SK-N-SH treated with all-trans-retinoic acid at 6 μM for 48 hours (cell line): ENCODE results near the gene AGTRAP.

ENCODE experiments used
- ATAC-seq: fragments of 200-7000 bp; cut with Tn5 transposase; 3 replicates; pipeline ENCODE4 v1.9.1; 2020; ENCODE audit warnings: mild to moderate bottlenecking, moderate library complexity
- ARNTL ChIP-seq: fragments of 450-650 bp; formaldehyde crosslinking; IDR thresholded peaks from 2 replicates; pipeline ENCODE4 v1.5.0; 2020; ENCODE audit warnings: low read depth, mild to moderate bottlenecking, moderate library complexity, borderline replicate concordance
- BACH2 ChIP-seq: fragments of 250-450 bp; sonication (Bioruptor Pico); IDR thresholded peaks from 2 replicates; pipeline ENCODE4 v1.9.0; 2021; ENCODE audit warnings: mild to moderate bottlenecking, borderline replicate concordance
- CSDC2 ChIP-seq: fragments of 250-450 bp; sonication (Bioruptor Pico); IDR thresholded peaks from 2 replicates; pipeline ENCODE4 v1.5.0; 2020; ENCODE audit warnings: mild to moderate bottlenecking, moderate library complexity
- ESRRG ChIP-seq: fragments of 250-450 bp; sonication (Bioruptor Pico); IDR thresholded peaks from 2 replicates; pipeline ENCODE4 v1.6.1; 2021; ENCODE audit warnings: mild to moderate bottlenecking
- GLIS3 ChIP-seq: fragments of 250-450 bp; sonication (Bioruptor Pico); IDR thresholded peaks from 2 replicates; pipeline ENCODE4 v1.5.0; 2020; ENCODE audit warnings: mild to moderate bottlenecking, moderate library complexity
- ISL1 ChIP-seq: fragments of 250-450 bp; sonication (Bioruptor Pico); IDR thresholded peaks from 2 replicates; pipeline ENCODE4 v2.1.2; 2022; ENCODE audit warnings: mild to moderate bottlenecking, moderate library complexity
- OSR1 ChIP-seq: fragments of 250-450 bp; sonication (Bioruptor Pico); IDR thresholded peaks from 2 replicates; pipeline ENCODE4 v1.8.0; 2022; ENCODE audit warnings: moderate library complexity, mild to moderate bottlenecking, inconsistent platforms
- PPARA ChIP-seq: fragments of 250-450 bp; sonication (Bioruptor Pico); IDR thresholded peaks from 2 replicates; pipeline ENCODE4 v1.5.0; 2020; ENCODE audit warnings: mild to moderate bottlenecking, borderline replicate concordance
- RARB ChIP-seq: fragments of 250-450 bp; sonication (Bioruptor Pico); IDR thresholded peaks from 2 replicates; pipeline ENCODE4 v1.8.0; 2021; ENCODE audit warnings: mild to moderate bottlenecking, moderate library complexity
- SNAI2 ChIP-seq: fragments of 250-450 bp; sonication (Bioruptor Pico); IDR thresholded peaks from 2 replicates; pipeline ENCODE4 v1.5.0; 2020; ENCODE audit warnings: mild to moderate bottlenecking, moderate library complexity
- TCF4 ChIP-seq: fragments of 250-450 bp; sonication (Bioruptor Pico); IDR thresholded peaks from 2 replicates; pipeline ENCODE4 v1.8.0; 2021; ENCODE audit warnings: mild to moderate bottlenecking, moderate library complexity, borderline replicate concordance
- TOX ChIP-seq: fragments of 250-450 bp; sonication (Bioruptor Pico); IDR thresholded peaks from 2 replicates; pipeline ENCODE4 v1.8.0; 2021; ENCODE audit warnings: mild to moderate bottlenecking, moderate library complexity, borderline replicate concordance
- ZC3H10 ChIP-seq: fragments of 250-450 bp; sonication (Bioruptor Pico); IDR thresholded peaks from 2 replicates; pipeline ENCODE4 v1.5.1; 2021; ENCODE audit warnings: mild to moderate bottlenecking, moderate library complexity
- ZFP3 ChIP-seq: fragments of 250-450 bp; sonication (Bioruptor Pico); IDR thresholded peaks from 2 replicates; pipeline ENCODE4 v1.5.0; 2020; ENCODE audit warnings: mild to moderate bottlenecking, moderate library complexity
- ZFP30 ChIP-seq: fragments of 450-650 bp; formaldehyde crosslinking; IDR thresholded peaks from 2 replicates; pipeline ENCODE4 v1.5.0; 2022; ENCODE audit warnings: mild to moderate bottlenecking, moderate library complexity
- ZNF70 ChIP-seq: fragments of 450-650 bp; formaldehyde crosslinking; IDR thresholded peaks from 2 replicates; pipeline ENCODE4 v1.5.0; 2020; ENCODE audit warnings: mild to moderate bottlenecking, moderate library complexity
- ZNF8 ChIP-seq: fragments of 450-650 bp; formaldehyde crosslinking; IDR thresholded peaks from 2 replicates; pipeline ENCODE4 v1.5.0; 2020; ENCODE audit warnings: mild to moderate bottlenecking, moderate library complexity
- TF ChIP-seq, protein P1 (sequence below): fragments of 250-450 bp; sonication (Bioruptor Pico); IDR thresholded peaks from 2 replicates; pipeline ENCODE4 v1.5.0; 2020; ENCODE audit warnings: mild to moderate bottlenecking, moderate library complexity
- TF ChIP-seq, protein P2 (sequence below): fragments of 250-450 bp; sonication (Bioruptor Pico); IDR thresholded peaks from 2 replicates; pipeline ENCODE4 v1.5.1; 2021; ENCODE audit warnings: mild to moderate bottlenecking, moderate library complexity
- TF ChIP-seq, protein P3 (sequence below): fragments of 250-450 bp; sonication (Bioruptor Pico); IDR thresholded peaks from 2 replicates; pipeline ENCODE4 v1.8.0; 2020; ENCODE audit warnings: mild to moderate bottlenecking, moderate library complexity, borderline replicate concordance
- TF ChIP-seq, protein P4 (sequence below): fragments of 250-450 bp; sonication (Bioruptor Pico); IDR thresholded peaks from 2 replicates; pipeline ENCODE4 v1.8.0; 2021; ENCODE audit warnings: low read depth, mild to moderate bottlenecking, moderate library complexity, borderline replicate concordance

The AGTRAP gene

DNA sequence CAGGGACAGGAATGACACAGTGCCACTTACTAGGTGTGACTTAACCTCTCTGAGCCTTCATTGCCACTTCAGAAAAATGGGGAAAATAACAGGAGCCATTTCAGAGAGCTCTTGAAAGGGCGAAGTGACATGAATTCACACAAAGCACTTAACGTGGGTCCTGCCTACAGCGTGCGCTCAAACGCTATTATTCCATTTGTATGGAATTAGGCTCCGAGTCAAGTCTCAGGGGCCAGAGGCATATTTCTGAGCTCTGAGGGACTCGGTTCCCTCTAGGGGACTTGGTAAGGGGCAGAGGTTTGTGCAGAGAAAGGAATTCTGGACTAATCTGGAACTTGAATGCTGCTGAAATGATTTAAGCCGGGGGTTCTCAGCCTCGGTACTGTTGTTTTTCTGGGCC, 30.3 kb upstream of the AGTRAP start:
- no peak for ATAC-seq
- no peak for TF ChIP-seq ZNF70

DNA sequence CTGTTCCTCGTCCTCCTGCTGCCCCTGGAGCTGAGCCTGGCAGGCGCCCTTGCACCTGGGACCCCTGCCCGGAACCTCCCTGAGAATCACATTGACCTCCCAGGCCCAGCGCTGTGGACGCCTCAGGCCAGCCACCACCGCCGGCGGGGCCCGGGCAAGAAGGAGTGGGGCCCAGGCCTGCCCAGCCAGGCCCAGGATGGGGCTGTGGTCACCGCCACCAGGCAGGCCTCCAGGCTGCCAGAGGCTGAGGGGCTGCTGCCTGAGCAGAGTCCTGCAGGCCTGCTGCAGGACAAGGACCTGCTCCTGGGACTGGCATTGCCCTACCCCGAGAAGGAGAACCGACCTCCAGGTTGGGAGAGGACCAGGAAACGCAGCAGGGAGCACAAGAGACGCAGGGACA, 29.6 kb upstream of the AGTRAP start:
- no peak for ATAC-seq
- TF ChIP-seq ARNTL (CRISPR knock-in tag) (no peak), TOX (no peak), ESRRG (no peak), CSDC2 (CRISPR knock-in tag) (no peak), RARB (CRISPR knock-in tag) (no peak), ZFP30 (CRISPR knock-in tag) (no peak), OSR1 (no peak), PPARA (CRISPR knock-in tag) (no peak), BACH2 (CRISPR knock-in tag) (no peak)
- TF ChIP-seq, protein P1, sequence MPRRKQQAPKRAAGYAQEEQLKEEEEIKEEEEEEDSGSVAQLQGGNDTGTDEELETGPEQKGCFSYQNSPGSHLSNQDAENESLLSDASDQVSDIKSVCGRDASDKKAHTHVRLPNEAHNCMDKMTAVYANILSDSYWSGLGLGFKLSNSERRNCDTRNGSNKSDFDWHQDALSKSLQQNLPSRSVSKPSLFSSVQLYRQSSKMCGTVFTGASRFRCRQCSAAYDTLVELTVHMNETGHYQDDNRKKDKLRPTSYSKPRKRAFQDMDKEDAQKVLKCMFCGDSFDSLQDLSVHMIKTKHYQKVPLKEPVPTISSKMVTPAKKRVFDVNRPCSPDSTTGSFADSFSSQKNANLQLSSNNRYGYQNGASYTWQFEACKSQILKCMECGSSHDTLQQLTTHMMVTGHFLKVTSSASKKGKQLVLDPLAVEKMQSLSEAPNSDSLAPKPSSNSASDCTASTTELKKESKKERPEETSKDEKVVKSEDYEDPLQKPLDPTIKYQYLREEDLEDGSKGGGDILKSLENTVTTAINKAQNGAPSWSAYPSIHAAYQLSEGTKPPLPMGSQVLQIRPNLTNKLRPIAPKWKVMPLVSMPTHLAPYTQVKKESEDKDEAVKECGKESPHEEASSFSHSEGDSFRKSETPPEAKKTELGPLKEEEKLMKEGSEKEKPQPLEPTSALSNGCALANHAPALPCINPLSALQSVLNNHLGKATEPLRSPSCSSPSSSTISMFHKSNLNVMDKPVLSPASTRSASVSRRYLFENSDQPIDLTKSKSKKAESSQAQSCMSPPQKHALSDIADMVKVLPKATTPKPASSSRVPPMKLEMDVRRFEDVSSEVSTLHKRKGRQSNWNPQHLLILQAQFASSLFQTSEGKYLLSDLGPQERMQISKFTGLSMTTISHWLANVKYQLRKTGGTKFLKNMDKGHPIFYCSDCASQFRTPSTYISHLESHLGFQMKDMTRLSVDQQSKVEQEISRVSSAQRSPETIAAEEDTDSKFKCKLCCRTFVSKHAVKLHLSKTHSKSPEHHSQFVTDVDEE (CRISPR knock-in tag): no peak
- TF ChIP-seq, protein P2, sequence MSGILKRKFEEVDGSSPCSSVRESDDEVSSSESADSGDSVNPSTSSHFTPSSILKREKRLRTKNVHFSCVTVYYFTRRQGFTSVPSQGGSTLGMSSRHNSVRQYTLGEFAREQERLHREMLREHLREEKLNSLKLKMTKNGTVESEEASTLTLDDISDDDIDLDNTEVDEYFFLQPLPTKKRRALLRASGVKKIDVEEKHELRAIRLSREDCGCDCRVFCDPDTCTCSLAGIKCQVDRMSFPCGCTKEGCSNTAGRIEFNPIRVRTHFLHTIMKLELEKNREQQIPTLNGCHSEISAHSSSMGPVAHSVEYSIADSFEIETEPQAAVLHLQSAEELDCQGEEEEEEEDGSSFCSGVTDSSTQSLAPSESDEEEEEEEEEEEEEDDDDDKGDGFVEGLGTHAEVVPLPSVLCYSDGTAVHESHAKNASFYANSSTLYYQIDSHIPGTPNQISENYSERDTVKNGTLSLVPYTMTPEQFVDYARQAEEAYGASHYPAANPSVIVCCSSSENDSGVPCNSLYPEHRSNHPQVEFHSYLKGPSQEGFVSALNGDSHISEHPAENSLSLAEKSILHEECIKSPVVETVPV: no peak

DNA sequence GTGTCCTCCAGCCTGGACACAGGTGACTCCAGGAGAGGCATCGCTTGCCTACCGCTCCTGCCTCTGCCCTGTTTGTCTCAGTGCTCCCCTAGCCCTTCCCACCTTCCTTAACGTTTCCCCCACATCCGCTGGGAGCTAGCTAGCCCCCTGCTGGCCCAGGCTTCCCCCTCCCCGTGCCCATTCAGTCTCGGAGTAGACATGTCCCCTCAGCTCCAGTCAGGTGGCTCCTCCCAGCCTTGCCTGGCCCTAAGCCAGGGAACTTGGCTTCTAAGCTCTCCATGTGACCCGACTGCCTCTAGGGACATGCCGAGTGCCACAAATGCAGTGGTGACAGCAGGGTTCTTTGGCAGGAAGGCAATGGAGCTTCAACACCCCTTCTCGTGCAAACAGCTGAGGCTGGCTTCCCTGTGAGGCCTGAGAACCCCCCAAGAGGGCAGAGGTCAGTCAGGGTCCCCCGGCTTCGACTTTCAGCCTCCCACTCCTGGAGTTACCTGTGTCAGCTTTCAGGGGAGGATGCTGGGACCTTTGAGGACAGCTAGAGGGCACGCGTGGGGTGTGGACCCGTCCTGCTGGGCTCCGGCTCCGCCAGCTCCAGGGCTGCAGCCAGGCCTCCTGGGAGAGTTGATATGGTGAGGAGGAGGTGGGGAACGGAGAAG, 28.2 kb upstream of the AGTRAP start:
- TF ChIP-seq ARNTL (CRISPR knock-in tag): no peak
- TF ChIP-seq ZC3H10: no peak
- no peak for TF ChIP-seq ZNF70
- no peak for TF ChIP-seq SNAI2 (CRISPR knock-in tag)
- TF ChIP-seq, protein P3, sequence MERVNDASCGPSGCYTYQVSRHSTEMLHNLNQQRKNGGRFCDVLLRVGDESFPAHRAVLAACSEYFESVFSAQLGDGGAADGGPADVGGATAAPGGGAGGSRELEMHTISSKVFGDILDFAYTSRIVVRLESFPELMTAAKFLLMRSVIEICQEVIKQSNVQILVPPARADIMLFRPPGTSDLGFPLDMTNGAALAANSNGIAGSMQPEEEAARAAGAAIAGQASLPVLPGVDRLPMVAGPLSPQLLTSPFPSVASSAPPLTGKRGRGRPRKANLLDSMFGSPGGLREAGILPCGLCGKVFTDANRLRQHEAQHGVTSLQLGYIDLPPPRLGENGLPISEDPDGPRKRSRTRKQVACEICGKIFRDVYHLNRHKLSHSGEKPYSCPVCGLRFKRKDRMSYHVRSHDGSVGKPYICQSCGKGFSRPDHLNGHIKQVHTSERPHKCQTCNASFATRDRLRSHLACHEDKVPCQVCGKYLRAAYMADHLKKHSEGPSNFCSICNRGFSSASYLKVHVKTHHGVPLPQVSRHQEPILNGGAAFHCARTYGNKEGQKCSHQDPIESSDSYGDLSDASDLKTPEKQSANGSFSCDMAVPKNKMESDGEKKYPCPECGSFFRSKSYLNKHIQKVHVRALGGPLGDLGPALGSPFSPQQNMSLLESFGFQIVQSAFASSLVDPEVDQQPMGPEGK (CRISPR knock-in tag): no peak
- TF ChIP-seq ISL1 (CRISPR knock-in tag): no peak
- ATAC-seq: no peak

DNA sequence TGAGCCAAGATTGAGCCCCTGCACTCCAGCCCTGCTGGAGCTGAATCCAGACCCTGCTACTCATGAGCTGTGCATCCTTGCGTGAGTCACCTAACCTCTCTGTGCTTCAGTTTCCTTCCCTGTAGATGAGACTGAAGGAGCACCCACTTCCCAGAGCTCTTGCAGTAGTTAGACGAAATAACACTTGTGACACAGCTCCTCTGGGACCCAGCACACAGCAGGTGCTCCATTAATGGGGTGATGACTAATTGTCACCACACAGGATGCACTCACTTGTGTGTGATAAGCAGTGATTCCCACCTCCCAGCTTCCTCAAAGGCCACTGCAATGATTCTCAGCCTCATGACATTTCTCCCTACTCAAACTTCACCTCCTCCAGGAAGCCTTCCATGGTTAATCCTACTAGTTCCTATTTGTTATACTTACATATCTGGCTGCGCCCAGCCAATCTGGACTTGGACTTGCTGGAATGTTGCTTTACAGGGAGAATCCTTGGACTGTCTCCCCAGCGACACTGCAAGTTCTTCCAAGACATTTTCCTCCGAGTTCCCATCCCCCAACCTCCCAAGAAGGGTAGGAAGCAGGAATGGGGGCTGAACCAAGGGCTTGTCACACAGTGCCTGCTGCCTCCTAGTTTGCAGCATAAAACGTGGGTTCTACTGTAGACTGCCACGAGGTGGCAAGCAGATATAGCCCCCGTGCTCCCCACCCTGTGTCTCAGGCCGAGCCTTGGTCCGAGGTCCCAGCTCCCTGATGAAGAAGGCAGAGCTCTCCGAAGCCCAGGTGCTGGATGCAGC, 27.2 kb upstream of the AGTRAP start:
- TF ChIP-seq TOX: no peak
- TF ChIP-seq ZNF70: no peak
- TF ChIP-seq PPARA (CRISPR knock-in tag): no peak
- TF ChIP-seq ESRRG: no peak
- TF ChIP-seq ZC3H10: no peak
- TF ChIP-seq, protein P4, sequence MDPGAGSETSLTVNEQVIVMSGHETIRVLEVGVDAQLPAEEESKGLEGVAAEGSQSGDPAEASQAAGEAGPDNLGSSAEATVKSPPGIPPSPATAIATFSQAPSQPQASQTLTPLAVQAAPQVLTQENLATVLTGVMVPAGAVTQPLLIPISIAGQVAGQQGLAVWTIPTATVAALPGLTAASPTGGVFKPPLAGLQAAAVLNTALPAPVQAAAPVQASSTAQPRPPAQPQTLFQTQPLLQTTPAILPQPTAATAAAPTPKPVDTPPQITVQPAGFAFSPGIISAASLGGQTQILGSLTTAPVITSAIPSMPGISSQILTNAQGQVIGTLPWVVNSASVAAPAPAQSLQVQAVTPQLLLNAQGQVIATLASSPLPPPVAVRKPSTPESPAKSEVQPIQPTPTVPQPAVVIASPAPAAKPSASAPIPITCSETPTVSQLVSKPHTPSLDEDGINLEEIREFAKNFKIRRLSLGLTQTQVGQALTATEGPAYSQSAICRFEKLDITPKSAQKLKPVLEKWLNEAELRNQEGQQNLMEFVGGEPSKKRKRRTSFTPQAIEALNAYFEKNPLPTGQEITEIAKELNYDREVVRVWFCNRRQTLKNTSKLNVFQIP (CRISPR knock-in tag): no peak
- no peak for TF ChIP-seq ARNTL (CRISPR knock-in tag)
- TF ChIP-seq ZFP3: no peak
- no peak for TF ChIP-seq OSR1
- no peak for TF ChIP-seq RARB (CRISPR knock-in tag)
- no peak for TF ChIP-seq ISL1 (CRISPR knock-in tag)
- TF ChIP-seq GLIS3: no peak
- TF ChIP-seq ZNF8 (CRISPR knock-in tag): no peak
- no peak for TF ChIP-seq BACH2 (CRISPR knock-in tag)
- TF ChIP-seq TCF4 (CRISPR knock-in tag): no peak
- TF ChIP-seq, protein P2: no peak
- TF ChIP-seq SNAI2 (CRISPR knock-in tag): no peak
- ATAC-seq: no peak
